Caco-2 (cell line): ENCODE measurements around the gene HADHB. TPM values are rescaled to one million over a fixed set of nuclear protein-coding genes. Genes with fewer than 3 reads are reported as not detected.

Experiments used
- BruUV-seq: library from RNA; stranded (reverse); fragments of 400-500 nt; replicated peaks from 2 replicates; lab custom pipeline; 2021; lab: Mats Ljungman, UMichigan
- CTCF ChIA-PET: fragments of 300-600 bp; sonication (Branson Sonifier 250); formaldehyde crosslinking; loops from one replicate; lab custom pipeline; 2022; ENCODE audit warnings: antibody characterized with exemption; lab: Charles Lee
- POLR2A ChIA-PET: fragments of 300-600 bp; sonication (Branson Sonifier 250); formaldehyde crosslinking; loops from one replicate; lab custom pipeline; 2022; ENCODE audit warnings: antibody characterized with exemption; lab: Charles Lee
- DNase-seq, 2 experiments: peaks; one replicate each; pipeline versions ENCODE4 v3.0.0 to v3.0.0-alpha.2; 2020 to 2022
- H3K27me3 ChIP-seq: replicated peaks from 2 replicates; pipeline ENCODE4 v1.6.0; 2011; ENCODE audit warnings: low read length; ENCODE audit not compliant: control insufficient read depth, insufficient read depth
- H3K36me3 ChIP-seq: 2 replicates; pipeline ENCODE4 v1.5.1; 2011; ENCODE audit warnings: low read length; ENCODE audit not compliant: control insufficient read depth, insufficient read depth
- H3K4me1 ChIP-seq: fragments of 250-450 bp; sonication (Bioruptor Pico); 2 replicates; pipeline ENCODE4 v1.5.1; 2020; ENCODE audit warnings: mild to moderate bottlenecking
- H3K4me3 ChIP-seq: 2 replicates; pipeline ENCODE4 v1.5.1; 2011; ENCODE audit warnings: low read depth, mild to moderate bottlenecking, control low read depth, low read length
- H3K9me3 ChIP-seq: fragments of 250-450 bp; sonication (Bioruptor Pico); 2 replicates; pipeline ENCODE4 v1.5.1; 2020; ENCODE audit warnings: mild to moderate bottlenecking, moderate library complexity
- H3K27ac Mint-ChIP-seq: one replicate; pipeline ENCODE4 v1.8.0; 2022; ENCODE audit warnings: mixed read lengths; ENCODE audit not compliant: unreplicated experiment
- H3K27me3 Mint-ChIP-seq: one replicate; pipeline ENCODE4 v1.8.0; 2022; ENCODE audit warnings: mixed read lengths; ENCODE audit not compliant: insufficient read depth, unreplicated experiment
- H3K36me3 Mint-ChIP-seq: one replicate; pipeline ENCODE4 v1.8.0; 2022; ENCODE audit warnings: mild to moderate bottlenecking, mixed read lengths; ENCODE audit not compliant: insufficient read depth, unreplicated experiment
- H3K4me1 Mint-ChIP-seq: one replicate; pipeline ENCODE4 v1.8.0; 2022; ENCODE audit warnings: low read depth, mixed read lengths; ENCODE audit not compliant: unreplicated experiment
- H3K4me3 Mint-ChIP-seq: one replicate; pipeline ENCODE4 v1.8.0; 2022; ENCODE audit warnings: mild to moderate bottlenecking, moderate library complexity, mixed read lengths; ENCODE audit not compliant: unreplicated experiment
- H3K9me3 Mint-ChIP-seq: one replicate; pipeline ENCODE4 v1.8.0; 2022; ENCODE audit warnings: mixed read lengths; ENCODE audit not compliant: unreplicated experiment
- intact Hi-C: fragments of 100-400 bp; cut with micrococcal nuclease; formaldehyde crosslinking; loops from one replicate; pipeline ENCODE4 v1.10.0; 2022; ENCODE audit not compliant: unreplicated experiment
- total RNA-seq: library from RNA; stranded (reverse); gene quantifications from 2 replicates; pipeline ENCODE4 v1.2.3, GENCODE V29; 2022
- TF ChIP-seq, protein P1 (sequence below), 2 experiments: fragments of 200-600 bp in 1 of 2; IDR thresholded peaks; 1 replicate in 1 of 2; 2 replicates in 1 of 2; pipeline versions ENCODE4 v1.5.1 to v1.8.0; 2011 to 2022; ENCODE audit warnings: antibody characterized with exemption in 1 of 2, control low read depth in 1 of 2, inconsistent platforms in 1 of 2, low read depth in 1 of 2, low read length in 1 of 2, mild to moderate bottlenecking in 1 of 2, moderate library complexity in 1 of 2; ENCODE audit not compliant: insufficient read depth in 1 of 2, severe bottlenecking in 1 of 2, unreplicated experiment in 1 of 2

Gene HADHB
- total RNA-seq, 1 experiment from 2014 or later = 93.2 TPM

DNA sequence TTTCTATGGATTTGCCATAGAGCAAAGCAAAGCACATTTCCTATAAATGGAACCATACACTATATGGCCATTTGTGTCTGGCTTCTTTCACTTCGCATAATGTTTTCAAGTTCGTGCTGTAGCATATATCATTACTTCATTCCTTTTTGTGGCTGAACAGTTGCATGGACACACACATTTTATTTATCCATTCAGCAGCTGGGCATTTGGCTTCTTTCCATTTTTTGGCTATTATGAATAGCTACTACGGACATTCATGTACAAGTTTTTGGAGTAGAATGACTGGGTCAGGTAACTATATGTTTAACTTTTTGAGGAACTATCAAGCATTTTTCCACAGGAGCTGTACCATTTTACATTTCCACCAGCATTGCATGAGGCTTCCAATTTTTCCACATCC is 90.5 kb downstream of the HADHB start:
- no peak overlapping the region for H3K4me3 ChIP-seq
- POLR2A ChIA-PET = no interaction called here
- BruUV-seq = no TSS peak

DNA sequence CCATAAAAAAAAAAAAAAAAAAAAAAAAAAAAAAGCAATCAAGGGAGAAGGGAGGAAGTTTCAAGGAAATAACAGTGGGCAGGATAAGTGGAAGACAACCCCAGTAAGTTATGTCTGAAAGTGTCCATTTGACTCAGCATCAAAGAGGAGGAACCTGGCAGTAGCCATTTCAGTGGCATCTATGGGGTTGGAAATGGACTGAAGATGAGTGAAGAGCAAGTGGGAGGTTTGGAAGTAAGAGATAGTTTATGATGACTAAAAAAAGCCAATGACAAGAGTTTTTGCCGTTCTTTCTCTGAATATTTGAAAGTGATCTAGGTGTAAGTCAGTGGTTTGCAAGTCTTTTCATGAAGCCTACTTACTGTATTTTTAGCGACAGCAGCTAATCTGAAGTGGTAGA is 92.0 kb downstream of the HADHB start:
- TF ChIP-seq, protein P1, sequence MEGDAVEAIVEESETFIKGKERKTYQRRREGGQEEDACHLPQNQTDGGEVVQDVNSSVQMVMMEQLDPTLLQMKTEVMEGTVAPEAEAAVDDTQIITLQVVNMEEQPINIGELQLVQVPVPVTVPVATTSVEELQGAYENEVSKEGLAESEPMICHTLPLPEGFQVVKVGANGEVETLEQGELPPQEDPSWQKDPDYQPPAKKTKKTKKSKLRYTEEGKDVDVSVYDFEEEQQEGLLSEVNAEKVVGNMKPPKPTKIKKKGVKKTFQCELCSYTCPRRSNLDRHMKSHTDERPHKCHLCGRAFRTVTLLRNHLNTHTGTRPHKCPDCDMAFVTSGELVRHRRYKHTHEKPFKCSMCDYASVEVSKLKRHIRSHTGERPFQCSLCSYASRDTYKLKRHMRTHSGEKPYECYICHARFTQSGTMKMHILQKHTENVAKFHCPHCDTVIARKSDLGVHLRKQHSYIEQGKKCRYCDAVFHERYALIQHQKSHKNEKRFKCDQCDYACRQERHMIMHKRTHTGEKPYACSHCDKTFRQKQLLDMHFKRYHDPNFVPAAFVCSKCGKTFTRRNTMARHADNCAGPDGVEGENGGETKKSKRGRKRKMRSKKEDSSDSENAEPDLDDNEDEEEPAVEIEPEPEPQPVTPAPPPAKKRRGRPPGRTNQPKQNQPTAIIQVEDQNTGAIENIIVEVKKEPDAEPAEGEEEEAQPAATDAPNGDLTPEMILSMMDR (IDR thresholded peaks at IDR 0.05; ENCODE audit: insufficient read depth in 1 of 2, low read depth in 1 of 2, low read length in 1 of 2, severe bottlenecking in 1 of 2, unreplicated experiment in 1 of 2) = no peak
- Mint-ChIP-seq H3K9me3 (no peaks in the 10 kb centered on the region), H3K36me3 (no peaks in the 10 kb centered on the region), H3K4me1 (peaks cover 23% of the 10 kb centered on the region), H3K27ac (no peak overlapping the region), H3K4me3 (no peak overlapping the region), H3K27me3 (no peaks in the 10 kb centered on the region)
- no peaks in the 10 kb centered on the region for H3K27me3 ChIP-seq
- H3K36me3 ChIP-seq = no peaks in the 10 kb centered on the region
- peaks cover 23% of the 10 kb centered on the region for H3K4me1 ChIP-seq
- H3K9me3 ChIP-seq = no peaks in the 10 kb centered on the region
- intact Hi-C loops = no loop called here
- ChIA-PET POLR2A (no interaction called here), CTCF (no interaction called here)
- BruUV-seq = no TSS peak
- no peak for DNase-seq
- H3K4me3 ChIP-seq = no peak overlapping the region

More for the DNA sequence above, 90.5 kb downstream of the HADHB start:
- no peaks in the 10 kb centered on the region for H3K27me3 ChIP-seq
- Mint-ChIP-seq H3K27ac (no peak overlapping the region), H3K4me1 (peaks cover 22% of the 10 kb centered on the region), H3K36me3 (no peaks in the 10 kb centered on the region), H3K4me3 (no peak overlapping the region), H3K9me3 (no peaks in the 10 kb centered on the region), H3K27me3 (no peaks in the 10 kb centered on the region)
- CTCF ChIA-PET = no interaction called here
- H3K9me3 ChIP-seq = no peaks in the 10 kb centered on the region
- intact Hi-C loops = no loop called here
- TF ChIP-seq, protein P1 (IDR thresholded peaks at IDR 0.05; ENCODE audit: insufficient read depth in 1 of 2, low read depth in 1 of 2, low read length in 1 of 2, severe bottlenecking in 1 of 2, unreplicated experiment in 1 of 2) = no peak
- no peak for DNase-seq
- peaks cover 10% of the 10 kb centered on the region; the same call in 1 of the 2 replicates for H3K4me1 ChIP-seq
- H3K36me3 ChIP-seq = no peaks in the 10 kb centered on the region

GRCh38 chr2:26337298-26337697 is 92.6 kb downstream of the HADHB start:
- Histone ChIP-seq H3K9me3 (no peaks in the 10 kb centered on the region), H3K36me3 (no peaks in the 10 kb centered on the region), H3K4me1 (peaks cover 23% of the 10 kb centered on the region), H3K27me3 (no peaks in the 10 kb centered on the region), H3K4me3 (no peak overlapping the region)
- Mint-ChIP-seq H3K27me3 (no peaks in the 10 kb centered on the region), H3K27ac (no peak overlapping the region), H3K4me1 (peaks cover 23% of the 10 kb centered on the region), H3K9me3 (no peaks in the 10 kb centered on the region), H3K36me3 (no peaks in the 10 kb centered on the region), H3K4me3 (no peak overlapping the region)
- POLR2A ChIA-PET = no interaction called here
- intact Hi-C loops = no loop called here
- no peak for DNase-seq
- CTCF ChIA-PET = no interaction called here
- no TSS peak for BruUV-seq
- TF ChIP-seq, protein P1 (IDR thresholded peaks at IDR 0.05; ENCODE audit: insufficient read depth in 1 of 2, low read depth in 1 of 2, low read length in 1 of 2, severe bottlenecking in 1 of 2, unreplicated experiment in 1 of 2) = no peak

Other genes starting within 250 kb of the HADHB start
- 203 and 213 TPM in 2 replicates for gene RAB10, start 210.9 kb upstream of the HADHB start, total RNA-seq
- 15.6 and 23.6 TPM in 2 replicates for gene GAREM2, start 71.9 kb upstream of the HADHB start, total RNA-seq
- 143 and 150 TPM in 2 replicates for gene HADHA, start 307 bp upstream of the HADHB start, total RNA-seq
- gene SELENOI, start 101.2 kb downstream of the HADHB start, total RNA-seq = 61.3 and 68.9 TPM in 2 replicates
- gene ADGRF3, start 101.8 kb downstream of the HADHB start, total RNA-seq = 0.09 and 0.18 TPM in 2 replicates
- 0.49 and 1.1 TPM in 2 replicates for gene DRC1, start 157.0 kb downstream of the HADHB start, total RNA-seq
- 0.09 TPM in 2 replicates for gene OTOF, start 233.2 kb downstream of the HADHB start, total RNA-seq